Measurements from ENCODE around the gene PIAS4. TPM values are rescaled to one million over a fixed set of nuclear protein-coding genes. Genes with fewer than 3 reads are reported as not detected.
A peak's percentile ranks its signal among the peaks of the same experiment; 100 is the strongest.

Gene PIAS4
- total and polyA plus RNA-seq, 9 of the 15 experiments (the other 6 are each of a cell fraction or from before 2014, with no cell fraction given), result 0.27 to 34.9 (median 14.4) TPM

- TF ChIP-seq SIX5 (IDR thresholded peaks at IDR 0.05; ENCODE audit: borderline replicate concordance in 1 of 2, insufficient read depth in 1 of 2, low read depth in 1 of 2, low read length in 2 of 2), result no peak
- TF ChIP-seq HMGN3 (IDR thresholded peaks at IDR 0.05; ENCODE audit: borderline replicate concordance, extremely low read depth, insufficient read length, low read depth, low read length), result peak; percentile 27
- TF ChIP-seq HDAC6 (IDR thresholded peaks at IDR 0.05; ENCODE audit: low read depth, low read length), result no peak
- no peak for TF ChIP-seq ZNF518B (CRISPR knock-in tag; IDR thresholded peaks at IDR 0.05)
- 0 out of 2 replicates have a peak, but pooled peaks have one; percentile 33 for TF ChIP-seq RUNX1 (IDR thresholded peaks at IDR 0.05; ENCODE audit: low read depth)
- TF ChIP-seq JUNB (CRISPR knock-in tag; conservative IDR thresholded peaks at IDR 0.05), result no peak
- TF ChIP-seq CCNT2 (IDR thresholded peaks at IDR 0.05; ENCODE audit: borderline replicate concordance, extremely low read depth, insufficient read length, low read depth, low read length), result peak; percentile 26
- TF ChIP-seq IRF2 (CRISPR knock-in tag; IDR thresholded peaks at IDR 0.05), result peak; percentile 70; the same call in 1 of the 2 replicates
- TF ChIP-seq ELK3 (CRISPR knock-in tag; IDR thresholded peaks at IDR 0.05), result no peak
- TF ChIP-seq DNMT1 (IDR thresholded peaks at IDR 0.05), result no peak
- 0 out of 4 replicates have a peak, but pooled peaks of 1 of the 2 experiments have one; percentile 29 for TF ChIP-seq TBL1XR1 (IDR thresholded peaks at IDR 0.05; ENCODE audit: low read length in 2 of 2)
- peak; percentile 40 for TF ChIP-seq ZNF431 (CRISPR knock-in tag; IDR thresholded peaks at IDR 0.05)
- TF ChIP-seq IRF1 (CRISPR knock-in tag; IDR thresholded peaks at IDR 0.05; ENCODE audit: borderline replicate concordance), result peak; percentile 8; the same call in 1 of the 2 replicates
- no peak for TF ChIP-seq CXXC5 (CRISPR knock-in tag; IDR thresholded peaks at IDR 0.05)
- TF ChIP-seq FOXP1 (CRISPR knock-in tag; IDR thresholded peaks at IDR 0.05), result no peak
- peak; percentile 80 for TF ChIP-seq POLR2G (IDR thresholded peaks at IDR 0.05; ENCODE audit: low read depth, low read length)
- no peak for TF ChIP-seq ZSCAN32 (CRISPR knock-in tag; IDR thresholded peaks at IDR 0.05)
- TF ChIP-seq ASH1L (IDR thresholded peaks at IDR 0.05; ENCODE audit: borderline replicate concordance, low read depth, partially characterized antibody), result no peak
- TF ChIP-seq ZNF77 (CRISPR knock-in tag; IDR thresholded peaks at IDR 0.05), result no peak
- TF ChIP-seq POLR2AphosphoS5 (IDR thresholded peaks at IDR 0.05; ENCODE audit: control insufficient read depth, insufficient read depth, low read depth, low read length), result peak; percentile 76
- no peak for TF ChIP-seq KDM4B (IDR thresholded peaks at IDR 0.05; ENCODE audit: borderline replicate concordance in 2 of 2, low read depth in 1 of 2)
- TF ChIP-seq SIN3A (IDR thresholded peaks at IDR 0.05; ENCODE audit: borderline replicate concordance in 2 of 2, control insufficient read depth in 1 of 2, low read depth in 2 of 2, low read length in 2 of 2), result peak in 1 of 2 experiments; percentile 45; a peak in 1 of 4 replicates
Measured at GRCh38 chr19:3979674-3980352, 27.7 kb upstream of the PIAS4 start (continued).
